ENCODE results near the gene ARID1A. TPM values are rescaled to one million over a fixed set of nuclear protein-coding genes. Genes with fewer than 3 reads are reported as not detected.

The ARID1A gene
- total and polyA plus RNA-seq, 2 donors (not counting 3 experiments of a cell fraction or from before 2014, with no cell fraction given) = 36.9 to 77.2 TPM

- dilution Hi-C loops (cut with MboI; ENCODE audit: extremely low pct_ligation_motif_present, low sequenced_read_pairs) = no loop called here
- Histone ChIP-seq H3K4me3 (replicated peaks in 1 of 3; ENCODE audit: insufficient read depth in 1 of 3, low read depth in 1 of 3, low read length in 3 of 3) (no peak overlapping the region), H3K36me3 (ENCODE audit: control insufficient read depth in 2 of 2, extremely low read depth in 1 of 2, insufficient read depth in 2 of 2, low read length in 2 of 2) (peaks cover 0 to 8% of the 10 kb centered on the region in 2 experiments), H3K9ac (replicated peaks; ENCODE audit: extremely low read depth, insufficient read depth, low read length) (no peak overlapping the region), H3K27ac (ENCODE audit: insufficient read depth, low read depth, low read length) (no peak overlapping the region), H3K27me3 (ENCODE audit: control insufficient read depth in 2 of 2, insufficient read depth in 2 of 2, low read length in 2 of 2) (no peaks in the 10 kb centered on the region), H4K20me1 (replicated peaks; ENCODE audit: control insufficient read depth, extremely low read depth, insufficient read depth, low read length) (no peaks in the 10 kb centered on the region), H3K4me2 (ENCODE audit: insufficient read depth, low read length) (no peak overlapping the region), H2AFZ (ENCODE audit: low read depth, low read length) (no peak overlapping the region), H3K79me2 (ENCODE audit: control insufficient read depth, insufficient read depth, low read length) (no peaks in the 10 kb centered on the region), H3K4me1 (ENCODE audit: control insufficient read depth, extremely low read depth, insufficient read depth, low read length) (peaks cover 11% of the 10 kb centered on the region), H3K9me1 (replicated peaks; ENCODE audit: control insufficient read depth, extremely low read depth, insufficient read depth, low read length) (no peaks in the 10 kb centered on the region), H3K9me3 (replicated peaks; ENCODE audit: control insufficient read depth, insufficient read depth, low read length) (no peaks in the 10 kb centered on the region)
- ChIA-PET POLR2A (no interaction called here), CTCF (interaction anchor here (3.0 kb wide), 1 partner anchor 191 kb away, joined by 10 read pairs; no protein-coding TSS in a partner anchor)
- intact Hi-C loops (cut with micrococcal nuclease) = no loop called here
- no peak for DNase-seq (ENCODE audit: low read depth, low spot score)
- FAIRE-seq = no peak
- TF ChIP-seq EZH2 (IDR thresholded peaks at IDR 0.05; ENCODE audit: borderline replicate concordance, low read depth, low read length, severe bottlenecking) (no peak), MYC (IDR thresholded peaks at IDR 0.05; ENCODE audit: low read depth, low read length) (no peak), POLR2AphosphoS5 (IDR thresholded peaks at IDR 0.05; ENCODE audit: insufficient read depth, low read depth, low read length) (no peak), JUN (IDR thresholded peaks at IDR 0.05; ENCODE audit: borderline replicate concordance, insufficient read depth, insufficient read length, low read depth) (no peak), GATA2 (IDR thresholded peaks at IDR 0.05; ENCODE audit: insufficient read depth, insufficient read length, low read depth, low read length) (no peak), FOS (IDR thresholded peaks at IDR 0.05; ENCODE audit: borderline replicate concordance, insufficient read depth, low read length) (no peak), MAX (IDR thresholded peaks at IDR 0.05; ENCODE audit: insufficient read depth, insufficient read length) (no peak), CTCF (IDR thresholded peaks at IDR 0.05; ENCODE audit: extremely low read depth in 1 of 2, insufficient read depth in 1 of 2, low read depth in 1 of 2, low read length in 2 of 2) (no peak), POLR2A (IDR thresholded peaks at IDR 0.05; ENCODE audit: low read depth, low read length) (no peak)
- BruUV-seq (replicated peaks) = no TSS peak
These were observed 97.1 kb downstream of the ARID1A start for GRCh38 chr1:26792924-26793323.
